Stimulated activated CD4-positive, alpha-beta T cell treated with anti-CD3 and anti-CD28 coated beads, Interleukin-4, amount 100 ng/mL, for 24 hours (primary cell): ENCODE results near the gene LAYN.

Source experiments
- DNase-seq: peaks from one replicate; pipeline ENCODE4 v3.0.0-alpha.2; 2020

Gene LAYN

GRCh38 chr11:111531687-111532364 lies 8.7 kb upstream of the LAYN start:
- DNase-seq, result peak; percentile 72

DNA sequence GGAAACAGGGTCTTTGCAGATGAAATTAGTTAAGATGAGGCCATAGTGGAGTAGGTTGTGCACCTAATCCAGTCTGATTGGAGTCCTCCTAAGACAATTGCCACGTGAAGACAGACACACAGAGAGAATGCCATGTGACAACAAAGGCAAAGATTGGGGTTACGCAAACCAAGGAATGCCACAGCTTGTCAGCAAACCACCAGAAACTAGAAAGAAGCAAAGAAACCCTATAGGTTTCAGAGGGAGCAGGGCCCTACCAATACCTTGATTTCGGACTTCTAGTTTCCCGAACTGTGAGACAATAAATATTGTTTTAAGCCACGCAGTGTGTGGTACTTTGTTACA lies 8.2 kb upstream of the LAYN start:
- DNase-seq, result no peak

GRCh38 chr11:111535281-111535680 lies 5.2 kb upstream of the LAYN start:
- no peak for DNase-seq

DNA sequence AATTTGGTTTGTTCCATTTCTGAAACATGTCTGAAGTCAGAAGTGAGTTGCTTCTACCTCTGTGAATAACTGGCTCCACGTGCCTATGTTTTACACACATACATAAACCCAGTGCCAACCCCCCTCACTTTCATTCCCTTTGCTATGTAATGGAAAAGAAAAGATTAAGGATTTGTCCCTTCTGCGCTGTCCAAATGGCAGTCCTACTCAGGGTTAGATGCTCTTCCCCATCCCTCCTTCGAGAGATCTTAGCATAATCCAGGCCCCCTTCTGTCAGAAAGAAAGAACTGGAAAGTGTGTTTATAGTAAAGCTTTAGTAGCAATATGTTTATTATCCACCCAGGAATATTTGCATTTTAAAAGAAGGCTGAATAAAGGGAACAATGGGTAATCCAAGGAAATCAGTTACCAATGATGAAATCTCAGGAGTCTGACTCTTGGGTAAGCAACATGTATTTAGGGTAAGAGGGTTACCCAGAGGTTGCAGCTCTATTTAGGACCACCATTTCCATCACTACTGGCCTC lies 3.1 kb upstream of the LAYN start:
- DNase-seq, result no peak

GRCh38 chr11:111538407-111539114 lies 2.0 kb upstream of the LAYN start:
- DNase-seq, result no peak

DNA sequence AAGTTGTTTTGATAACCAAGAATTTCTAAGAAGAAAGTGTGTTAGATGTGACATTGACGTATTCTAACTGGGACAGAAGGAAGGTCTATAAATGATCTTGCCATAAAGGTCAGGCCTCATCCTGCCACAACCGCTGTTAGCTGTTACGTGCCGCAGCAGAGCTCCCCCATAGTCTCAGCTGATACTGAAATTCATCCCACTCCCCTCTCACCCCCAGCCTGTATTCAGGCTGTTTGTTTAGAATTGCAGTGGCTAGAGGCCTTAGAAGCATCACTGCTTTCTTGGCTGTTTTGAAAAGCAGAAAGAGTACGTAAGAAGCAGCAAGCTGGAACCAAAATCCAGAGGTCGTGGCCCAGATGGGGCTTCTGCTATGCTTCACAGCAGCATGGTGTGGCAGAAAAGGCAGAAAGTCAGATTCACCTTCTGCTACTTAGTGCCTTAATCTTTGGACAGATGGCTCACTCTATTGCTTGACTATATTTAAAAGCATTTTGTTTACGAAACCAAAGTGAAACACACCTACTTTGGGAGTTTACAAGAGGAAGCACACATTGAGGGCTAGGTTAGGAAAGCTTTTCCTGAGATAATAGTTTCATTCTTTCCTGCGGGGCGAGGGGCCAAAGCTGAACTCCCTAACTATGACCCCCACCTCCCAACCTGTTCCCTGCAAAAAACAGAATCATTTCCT lies 950 bp upstream of the LAYN start:
- DNase-seq, result no peak

DNA sequence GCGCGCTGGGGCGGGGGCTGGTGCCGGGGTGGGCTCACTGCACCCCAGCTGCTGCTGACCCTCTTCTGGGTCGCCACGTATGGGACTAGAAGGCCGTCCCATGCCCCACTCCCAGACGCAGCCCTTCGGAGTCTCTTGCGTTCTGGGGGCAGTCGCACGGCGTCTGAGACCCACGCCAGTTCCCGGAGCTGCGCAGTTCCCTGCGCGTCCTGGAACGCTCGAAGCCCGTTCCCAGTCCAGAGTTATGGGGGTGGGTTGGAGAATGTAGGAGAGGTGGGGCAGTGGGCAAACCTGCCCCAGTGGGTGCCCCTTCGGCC lies 375 bp downstream of the LAYN start:
- DNase-seq, result no peak

DNA sequence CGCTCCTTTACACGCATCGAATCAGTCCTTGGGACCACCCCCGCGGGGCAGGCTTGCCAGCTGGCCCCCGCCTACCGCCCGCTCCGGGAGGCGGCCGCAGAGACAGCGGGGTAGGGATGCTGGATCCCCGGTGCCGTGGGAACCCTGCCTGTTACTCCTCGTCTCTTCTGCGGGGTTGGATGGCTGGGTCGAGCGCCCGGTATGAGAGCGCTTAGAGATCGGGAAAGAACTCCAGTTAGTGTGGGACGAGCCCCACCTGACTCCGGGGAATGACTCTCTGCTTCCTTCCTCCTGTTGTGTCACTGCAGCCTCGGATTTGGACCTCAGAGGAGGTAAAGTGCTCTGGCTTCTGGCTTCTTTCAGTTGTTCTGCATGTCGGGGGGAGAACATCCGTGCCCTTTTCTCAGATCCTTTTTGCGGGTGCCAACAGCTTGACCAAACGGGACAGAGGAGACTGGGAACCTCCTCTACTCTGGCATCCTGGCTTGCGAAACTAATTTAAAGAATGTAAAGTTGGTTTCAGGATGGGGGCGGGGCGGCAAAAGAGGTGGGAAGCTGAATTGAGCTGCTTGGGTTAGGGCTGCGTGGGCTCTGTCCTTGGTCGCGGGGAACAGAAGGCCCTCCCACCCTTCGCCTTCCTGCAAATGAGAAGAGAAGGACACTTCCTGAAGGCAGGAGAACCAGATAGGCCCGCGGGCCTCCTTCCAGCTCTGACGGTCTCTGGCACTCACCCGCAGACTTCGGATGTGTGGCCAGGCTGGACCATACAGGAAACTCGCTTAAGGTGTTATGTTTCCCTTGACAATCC lies 938 bp downstream of the LAYN start:
- no peak for DNase-seq

- DNase-seq, result no peak
These were observed 2.2 kb downstream of the LAYN start for GRCh38 chr11:111542606-111543275.

- DNase-seq, result no peak
These were observed 8.0 kb downstream of the LAYN start for GRCh38 chr11:111548525-111548924.

GRCh38 chr11:111549196-111549868 lies 8.8 kb downstream of the LAYN start:
- no peak for DNase-seq

DNA sequence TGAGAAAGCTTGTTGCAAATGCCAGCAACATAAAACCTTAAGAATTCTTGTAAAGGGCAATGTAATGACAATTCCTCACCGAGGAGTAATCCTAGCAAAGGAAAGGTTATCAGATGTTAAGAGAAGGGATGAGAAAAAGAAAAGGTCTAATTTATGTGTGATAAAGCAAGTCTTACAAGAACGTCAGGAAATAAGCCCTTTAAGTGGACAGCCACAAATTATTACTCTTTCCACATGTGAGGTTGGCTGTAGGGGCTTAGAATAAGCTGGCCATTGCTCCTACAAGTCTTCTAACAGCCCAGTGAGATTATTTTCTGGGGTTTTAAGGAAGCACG lies 9.3 kb downstream of the LAYN start:
- no peak for DNase-seq

GRCh38 chr11:111550258-111550657 lies 9.7 kb downstream of the LAYN start:
- DNase-seq, result no peak

- no peak for DNase-seq
These were observed 14.0 kb downstream of the LAYN start for GRCh38 chr11:111554532-111554931.

DNA sequence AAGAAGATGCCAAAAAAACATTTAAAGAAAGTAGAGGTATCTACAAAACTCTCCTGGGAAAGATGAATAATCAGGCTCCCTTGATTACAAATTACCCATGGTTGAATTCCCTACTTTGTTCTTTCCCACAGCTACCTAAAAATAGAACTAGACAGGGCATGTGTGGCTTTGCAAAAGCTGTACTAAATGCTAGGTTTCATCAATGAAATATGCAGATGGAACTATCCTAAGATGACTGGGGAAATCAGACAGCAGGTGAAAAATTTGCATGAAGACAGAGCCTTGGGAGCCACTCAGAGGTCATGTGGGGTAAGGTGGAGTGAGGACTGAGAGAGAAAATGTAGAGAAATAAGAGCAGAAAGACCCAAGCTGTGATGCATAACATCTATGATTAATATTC lies 14.7 kb downstream of the LAYN start:
- DNase-seq, result no peak

DNA sequence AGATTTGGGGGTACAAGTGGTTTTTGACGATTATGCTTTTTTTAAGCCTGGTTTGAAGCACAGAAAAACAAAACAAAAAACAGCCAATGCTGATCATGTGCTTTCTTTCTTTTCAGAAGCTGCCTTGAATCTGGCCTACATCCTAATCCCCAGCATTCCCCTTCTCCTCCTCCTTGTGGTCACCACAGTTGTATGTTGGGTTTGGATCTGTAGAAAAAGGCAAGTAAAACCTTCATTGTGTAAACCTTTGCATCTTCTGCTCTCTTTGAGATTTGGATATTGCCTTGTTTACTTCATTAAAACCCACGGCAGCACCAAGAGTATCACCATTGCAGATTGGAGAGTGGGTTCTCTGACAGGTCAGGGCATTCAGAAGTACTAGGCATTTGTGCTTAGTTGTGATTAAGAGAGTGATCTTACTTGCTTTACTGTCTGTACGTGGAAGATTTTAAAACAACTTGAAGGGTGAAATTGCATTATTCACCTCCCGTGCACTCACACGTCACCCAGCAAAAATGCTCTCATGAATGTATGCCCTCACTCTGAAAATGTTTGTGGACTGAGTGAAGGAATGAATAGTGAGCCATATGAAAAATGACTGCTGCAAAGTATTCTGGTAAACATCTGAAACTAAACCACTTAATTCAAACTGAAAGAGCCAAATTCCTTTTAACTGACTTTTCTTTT lies 17.0 kb downstream of the LAYN start:
- no peak for DNase-seq

GRCh38 chr11:111559800-111560464 lies 19.4 kb downstream of the LAYN start:
- DNase-seq, result no peak

DNA sequence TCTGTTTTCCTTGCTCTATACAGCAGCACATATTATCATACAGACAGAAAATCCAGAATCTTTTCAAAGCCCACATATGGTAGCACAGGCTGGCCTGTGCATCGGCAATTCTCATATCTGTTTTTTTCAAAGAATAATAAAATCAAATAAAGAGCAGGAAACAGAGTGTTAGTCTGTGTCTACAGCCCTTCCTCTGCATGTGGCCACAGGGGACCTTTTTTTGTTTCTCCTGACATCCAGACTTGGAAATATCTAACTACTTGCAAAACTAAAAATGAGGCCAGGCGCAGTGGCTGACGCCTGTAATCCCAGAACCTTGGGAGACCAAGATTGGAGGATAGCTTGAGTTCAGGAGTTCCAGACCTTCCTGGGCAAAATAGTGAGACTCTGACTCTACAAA lies 20.3 kb downstream of the LAYN start:
- no peak for DNase-seq

GRCh38 chr11:111561306-111561705 lies 20.8 kb downstream of the LAYN start:
- no peak for DNase-seq

GRCh38 chr11:111561791-111562325 lies 21.3 kb downstream of the LAYN start:
- no peak for DNase-seq
